SJCRH30 (cell line): ENCODE results near the gene KRTAP12-1. TPM values are rescaled to one million over a fixed set of nuclear protein-coding genes. Genes with fewer than 3 reads are reported as not detected.

Experiments used
- DNase-seq, 2 experiments: peaks; one replicate each; pipeline ENCODE4 v3.0.0-alpha.2; 2015 to 2020
- H3K27ac ChIP-seq: fragments of 250-450 bp; sonication (Bioruptor Pico); 2 replicates; pipeline ENCODE4 v1.5.1; 2020; ENCODE audit warnings: mild to moderate bottlenecking, moderate library complexity
- H3K27me3 ChIP-seq: fragments of 250-450 bp; sonication (Bioruptor Pico); 2 replicates; pipeline ENCODE4 v1.5.1; 2020; ENCODE audit warnings: mild to moderate bottlenecking, moderate library complexity
- H3K36me3 ChIP-seq: fragments of 250-450 bp; sonication (Bioruptor Pico); 2 replicates; pipeline ENCODE4 v1.5.1; 2020; ENCODE audit warnings: mild to moderate bottlenecking, moderate library complexity
- H3K4me1 ChIP-seq: fragments of 250-450 bp; sonication (Bioruptor Pico); 2 replicates; pipeline ENCODE4 v1.5.1; 2020; ENCODE audit warnings: mild to moderate bottlenecking, moderate library complexity
- H3K4me3 ChIP-seq: fragments of 250-450 bp; sonication (Bioruptor Pico); 2 replicates; pipeline ENCODE4 v1.5.1; 2020; ENCODE audit warnings: mild to moderate bottlenecking, moderate library complexity
- H3K9me3 ChIP-seq: fragments of 250-450 bp; sonication (Bioruptor Pico); replicated peaks from 2 replicates; pipeline ENCODE4 v1.5.1; 2020; ENCODE audit warnings: mild to moderate bottlenecking, moderate library complexity
- total RNA-seq: library from RNA; depleted of rRNA; stranded (reverse); fragments of >200 nt; shearing (Covaris generic); gene quantifications from 2 replicates; pipeline ENCODE4 v1.2.3, GENCODE V29; 2014

The KRTAP12-1 gene
- total RNA-seq, 1 experiment from 2014 or later, result not detected

- no peak for DNase-seq
- H3K27me3 ChIP-seq, result 0 out of 2 replicates have a peak, but pooled peaks cover 3% of the 10 kb centered on the region
Observed at GRCh38 chr21:44718093-44718492, 36.1 kb upstream of the KRTAP12-1 start.

GRCh38 chr21:44716984-44717383 is 35.0 kb upstream of the KRTAP12-1 start:
- Histone ChIP-seq H3K9me3 (no peaks in the 10 kb centered on the region), H3K4me3 (no peak overlapping the region), H3K27me3 (0 out of 2 replicates have a peak, but pooled peaks cover 7% of the 10 kb centered on the region), H3K4me1 (no peaks in the 10 kb centered on the region), H3K27ac (no peak overlapping the region), H3K36me3 (no peaks in the 10 kb centered on the region)
- DNase-seq, result no peak

More at GRCh38 chr21:44718093-44718492, 36.1 kb upstream of the KRTAP12-1 start:
- H3K27ac ChIP-seq, result no peak overlapping the region
- no peaks in the 10 kb centered on the region for H3K36me3 ChIP-seq
- no peaks in the 10 kb centered on the region for H3K9me3 ChIP-seq
- H3K4me3 ChIP-seq, result no peak overlapping the region
- H3K4me1 ChIP-seq, result no peaks in the 10 kb centered on the region

GRCh38 chr21:44714905-44715304 is 32.9 kb upstream of the KRTAP12-1 start:
- H3K27ac ChIP-seq, result no peak overlapping the region
- 0 out of 2 replicates have a peak, but pooled peaks cover 7% of the 10 kb centered on the region for H3K27me3 ChIP-seq
- no peak for DNase-seq

GRCh38 chr21:44713846-44714245 is 31.9 kb upstream of the KRTAP12-1 start:
- H3K4me1 ChIP-seq, result no peaks in the 10 kb centered on the region
- H3K36me3 ChIP-seq, result no peaks in the 10 kb centered on the region
- H3K9me3 ChIP-seq, result no peaks in the 10 kb centered on the region
- H3K4me3 ChIP-seq, result no peak overlapping the region
- DNase-seq, result no peak
- H3K27ac ChIP-seq, result no peak overlapping the region
- 0 out of 2 replicates have a peak, but pooled peaks cover 7% of the 10 kb centered on the region for H3K27me3 ChIP-seq

More at GRCh38 chr21:44714905-44715304, 32.9 kb upstream of the KRTAP12-1 start:
- Histone ChIP-seq H3K4me1 (no peaks in the 10 kb centered on the region), H3K36me3 (no peaks in the 10 kb centered on the region), H3K9me3 (no peaks in the 10 kb centered on the region), H3K4me3 (no peak overlapping the region)

- DNase-seq, result no peak
- Histone ChIP-seq H3K27me3 (0 out of 2 replicates have a peak, but pooled peaks cover 7% of the 10 kb centered on the region), H3K9me3 (no peaks in the 10 kb centered on the region), H3K27ac (no peak overlapping the region), H3K4me1 (no peaks in the 10 kb centered on the region), H3K4me3 (no peak overlapping the region), H3K36me3 (no peaks in the 10 kb centered on the region)
Observed at GRCh38 chr21:44713130-44713529, 31.2 kb upstream of the KRTAP12-1 start.

GRCh38 chr21:44712203-44713028 is 30.5 kb upstream of the KRTAP12-1 start:
- Histone ChIP-seq H3K4me3 (no peak overlapping the region), H3K9me3 (no peaks in the 10 kb centered on the region), H3K36me3 (no peaks in the 10 kb centered on the region), H3K27ac (no peak overlapping the region), H3K4me1 (no peaks in the 10 kb centered on the region), H3K27me3 (0 out of 2 replicates have a peak, but pooled peaks cover 7% of the 10 kb centered on the region)
- DNase-seq, result no peak

GRCh38 chr21:44711327-44712202 is 29.6 kb upstream of the KRTAP12-1 start, which contains the start of gene TSPEAR:
TSS of gene TSPEAR (minus strand) at chr21:44711572. CDS start at chr21:44711514, 58 bp downstream.
- Histone ChIP-seq H3K4me3 (no peak within 1 kb of the TSS), H3K36me3 (no peaks in the 10 kb centered on the region), H3K4me1 (no peaks in the 10 kb centered on the region), H3K9me3 (no peaks in the 10 kb centered on the region), H3K27ac (no peak within 1 kb of the TSS), H3K27me3 (0 out of 2 replicates have a peak, but pooled peaks cover 7% of the 10 kb centered on the region)
- no peak for DNase-seq

GRCh38 chr21:44710756-44711326 is 28.9 kb upstream of the KRTAP12-1 start:
- no peaks in the 10 kb centered on the region for H3K36me3 ChIP-seq
- DNase-seq, result no peak
- H3K4me1 ChIP-seq, result no peaks in the 10 kb centered on the region
- no peak overlapping the region for H3K27ac ChIP-seq
- H3K4me3 ChIP-seq, result no peak overlapping the region
- no peaks in the 10 kb centered on the region for H3K9me3 ChIP-seq
- H3K27me3 ChIP-seq, result 0 out of 2 replicates have a peak, but pooled peaks cover 7% of the 10 kb centered on the region

- DNase-seq, result no peak
- Histone ChIP-seq H3K36me3 (no peaks in the 10 kb centered on the region), H3K27me3 (0 out of 2 replicates have a peak, but pooled peaks cover 4% of the 10 kb centered on the region), H3K9me3 (no peaks in the 10 kb centered on the region), H3K4me3 (no peak overlapping the region), H3K27ac (no peak overlapping the region), H3K4me1 (no peaks in the 10 kb centered on the region)
Observed at GRCh38 chr21:44710294-44710665, 28.3 kb upstream of the KRTAP12-1 start.

- peak in 1 of 2 experiments; percentile 23 for DNase-seq
- 0 out of 2 replicates have a peak, but pooled peaks cover 4% of the 10 kb centered on the region for H3K27me3 ChIP-seq
Observed at GRCh38 chr21:44709426-44710293, 27.7 kb upstream of the KRTAP12-1 start.

GRCh38 chr21:44708866-44709425 is 27.0 kb upstream of the KRTAP12-1 start:
- Histone ChIP-seq H3K27me3 (0 out of 2 replicates have a peak, but pooled peaks cover 4% of the 10 kb centered on the region), H3K36me3 (no peaks in the 10 kb centered on the region), H3K4me1 (no peaks in the 10 kb centered on the region), H3K9me3 (no peaks in the 10 kb centered on the region), H3K27ac (no peak overlapping the region), H3K4me3 (no peak overlapping the region)
- no peak for DNase-seq

More at GRCh38 chr21:44709426-44710293, 27.7 kb upstream of the KRTAP12-1 start:
- Histone ChIP-seq H3K4me3 (no peak overlapping the region), H3K4me1 (no peaks in the 10 kb centered on the region), H3K27ac (no peak overlapping the region), H3K36me3 (no peaks in the 10 kb centered on the region), H3K9me3 (no peaks in the 10 kb centered on the region)

GRCh38 chr21:44708213-44708865 is 26.4 kb upstream of the KRTAP12-1 start:
- DNase-seq, result no peak

More at GRCh38 chr21:44708213-44708865, 26.4 kb upstream of the KRTAP12-1 start:
- Histone ChIP-seq H3K9me3 (no peaks in the 10 kb centered on the region), H3K4me3 (no peak overlapping the region), H3K4me1 (no peaks in the 10 kb centered on the region), H3K27me3 (0 out of 2 replicates have a peak, but pooled peaks cover 4% of the 10 kb centered on the region), H3K27ac (no peak overlapping the region), H3K36me3 (no peaks in the 10 kb centered on the region)
